Loucy (cell line): ENCODE data around the gene SDK1.

Experiments used
- H2AFZ ChIP-seq: fragments of 200-600 bp; sonication (generic); 2 replicates; pipeline ENCODE4 v1.6.0; 2016; ENCODE audit warnings: antibody characterized with exemption, mild to moderate bottlenecking, low read length, moderate library complexity
- H3F3A ChIP-seq: fragments of 200-600 bp; 2 replicates; pipeline ENCODE4 v1.6.0; 2016; ENCODE audit warnings: antibody characterized with exemption, low read depth, mild to moderate bottlenecking
- H3K27me3 ChIP-seq: fragments of 200-600 bp; sonication (generic); 2 replicates; pipeline ENCODE4 v1.6.1; 2014; ENCODE audit warnings: low read length, mild to moderate bottlenecking; ENCODE audit not compliant: insufficient read depth, poor library complexity, severe bottlenecking
- H3K36me3 ChIP-seq: fragments of 200-600 bp; sonication (generic); 2 replicates; pipeline ENCODE4 v1.6.1; 2016; ENCODE audit warnings: low read length; ENCODE audit not compliant: insufficient read depth
- H3K4me1 ChIP-seq: fragments of 200-600 bp; sonication (generic); 2 replicates; pipeline ENCODE4 v1.5.1; 2014; ENCODE audit warnings: low read length, mild to moderate bottlenecking; ENCODE audit not compliant: insufficient read depth, poor library complexity, severe bottlenecking
- H3K4me2 ChIP-seq: fragments of 200-600 bp; sonication (generic); 2 replicates; pipeline ENCODE4 v1.6.0; 2014; ENCODE audit warnings: antibody characterized with exemption, low read length, low read depth, mild to moderate bottlenecking; ENCODE audit not compliant: poor library complexity, severe bottlenecking
- H3K4me3 ChIP-seq: fragments of 200-600 bp; sonication (generic); 2 replicates; pipeline ENCODE4 v1.5.1; 2014; ENCODE audit warnings: low read length, mild to moderate bottlenecking, mixed read lengths; ENCODE audit not compliant: poor library complexity, severe bottlenecking
- H3K79me2 ChIP-seq: fragments of 200-600 bp; sonication (generic); 2 replicates; pipeline ENCODE4 v1.6.1; 2014; ENCODE audit warnings: low read length; ENCODE audit not compliant: insufficient read depth
- H3K9ac ChIP-seq: fragments of 200-600 bp; sonication (generic); 2 replicates; pipeline ENCODE4 v1.6.0; 2014; ENCODE audit warnings: mild to moderate bottlenecking, low read depth, low read length, moderate library complexity; ENCODE audit not compliant: poor library complexity, severe bottlenecking
- H3K9me2 ChIP-seq: fragments of 200-600 bp; sonication (generic); replicated peaks from 2 replicates; pipeline ENCODE4 v1.6.1; 2016; ENCODE audit warnings: low read depth, low read length, mixed read lengths
- H3K9me3 ChIP-seq: fragments of 200-600 bp; sonication (generic); 2 replicates; pipeline ENCODE4 v1.6.1; 2014; ENCODE audit warnings: mild to moderate bottlenecking, antibody characterized with exemption, low read length, low read depth; ENCODE audit not compliant: insufficient read depth
- H4K20me1 ChIP-seq: fragments of 200-600 bp; sonication (generic); 2 replicates; pipeline ENCODE4 v1.6.0; 2014; ENCODE audit warnings: antibody characterized with exemption, low read length, mild to moderate bottlenecking; ENCODE audit not compliant: insufficient read depth, poor library complexity, severe bottlenecking
- EZH2phosphoT487 ChIP-seq: fragments of 200-600 bp; IDR thresholded peaks from 2 replicates; pipeline ENCODE4 v1.6.1; 2018; ENCODE audit warnings: antibody characterized with exemption, mild to moderate bottlenecking, moderate library complexity, borderline replicate concordance
- TF ChIP-seq, protein P1 (sequence below): fragments of 200-600 bp; sonication (generic); conservative IDR thresholded peaks from 2 replicates; pipeline ENCODE4 v1.5.1; 2014; ENCODE audit warnings: mild to moderate bottlenecking, antibody characterized with exemption, low read length

The SDK1 gene

GRCh38 chr7:3455806-3456595 is 154.9 kb downstream of the SDK1 start:
- Histone ChIP-seq H4K20me1 (no peaks in the 10 kb centered on the region), H3K79me2 (no peaks in the 10 kb centered on the region), H3K27me3 (no peaks in the 10 kb centered on the region), H3K9me3 (no peaks in the 10 kb centered on the region), H3K4me1 (peaks cover 2% of the 10 kb centered on the region), H3F3A (no peaks in the 10 kb centered on the region), H3K9ac (no peak overlapping the region), H3K4me2 (no peak overlapping the region), H3K9me2 (no peaks in the 10 kb centered on the region), H3K4me3 (no peak overlapping the region), H2AFZ (no peak overlapping the region), H3K36me3 (no peaks in the 10 kb centered on the region)
- TF ChIP-seq, protein P1, sequence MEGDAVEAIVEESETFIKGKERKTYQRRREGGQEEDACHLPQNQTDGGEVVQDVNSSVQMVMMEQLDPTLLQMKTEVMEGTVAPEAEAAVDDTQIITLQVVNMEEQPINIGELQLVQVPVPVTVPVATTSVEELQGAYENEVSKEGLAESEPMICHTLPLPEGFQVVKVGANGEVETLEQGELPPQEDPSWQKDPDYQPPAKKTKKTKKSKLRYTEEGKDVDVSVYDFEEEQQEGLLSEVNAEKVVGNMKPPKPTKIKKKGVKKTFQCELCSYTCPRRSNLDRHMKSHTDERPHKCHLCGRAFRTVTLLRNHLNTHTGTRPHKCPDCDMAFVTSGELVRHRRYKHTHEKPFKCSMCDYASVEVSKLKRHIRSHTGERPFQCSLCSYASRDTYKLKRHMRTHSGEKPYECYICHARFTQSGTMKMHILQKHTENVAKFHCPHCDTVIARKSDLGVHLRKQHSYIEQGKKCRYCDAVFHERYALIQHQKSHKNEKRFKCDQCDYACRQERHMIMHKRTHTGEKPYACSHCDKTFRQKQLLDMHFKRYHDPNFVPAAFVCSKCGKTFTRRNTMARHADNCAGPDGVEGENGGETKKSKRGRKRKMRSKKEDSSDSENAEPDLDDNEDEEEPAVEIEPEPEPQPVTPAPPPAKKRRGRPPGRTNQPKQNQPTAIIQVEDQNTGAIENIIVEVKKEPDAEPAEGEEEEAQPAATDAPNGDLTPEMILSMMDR: no peak
- no peak for TF ChIP-seq EZH2phosphoT487

DNA sequence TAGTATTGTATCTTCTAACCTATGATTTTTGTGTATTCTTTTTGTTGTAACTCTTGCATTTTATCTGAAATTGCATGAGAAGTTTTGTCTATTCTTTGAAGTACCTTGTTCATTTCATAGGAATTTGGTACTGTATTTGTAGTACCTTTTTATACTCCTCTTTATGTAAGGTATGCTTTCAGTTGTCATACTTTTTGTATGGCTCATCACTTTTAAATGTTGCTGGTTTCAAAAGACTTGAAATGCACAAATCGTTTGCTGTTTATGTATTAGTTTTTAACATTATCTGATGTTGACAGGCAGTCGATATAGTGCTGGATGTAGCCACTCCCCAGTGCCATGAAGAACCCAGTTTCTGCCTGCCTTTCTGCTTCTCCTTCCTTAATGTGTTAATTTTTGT is 158.1 kb downstream of the SDK1 start:
- Histone ChIP-seq H3K27me3 (no peaks in the 10 kb centered on the region), H3K79me2 (no peaks in the 10 kb centered on the region), H3K9me2 (no peaks in the 10 kb centered on the region), H3K4me1 (peaks cover 16% of the 10 kb centered on the region), H3K4me2 (no peak overlapping the region), H2AFZ (no peak overlapping the region), H3F3A (no peaks in the 10 kb centered on the region), H3K9ac (no peak overlapping the region), H3K36me3 (no peaks in the 10 kb centered on the region), H3K9me3 (no peaks in the 10 kb centered on the region), H4K20me1 (no peaks in the 10 kb centered on the region), H3K4me3 (no peak overlapping the region)
- TF ChIP-seq, protein P1: no peak
- TF ChIP-seq EZH2phosphoT487: no peak

DNA sequence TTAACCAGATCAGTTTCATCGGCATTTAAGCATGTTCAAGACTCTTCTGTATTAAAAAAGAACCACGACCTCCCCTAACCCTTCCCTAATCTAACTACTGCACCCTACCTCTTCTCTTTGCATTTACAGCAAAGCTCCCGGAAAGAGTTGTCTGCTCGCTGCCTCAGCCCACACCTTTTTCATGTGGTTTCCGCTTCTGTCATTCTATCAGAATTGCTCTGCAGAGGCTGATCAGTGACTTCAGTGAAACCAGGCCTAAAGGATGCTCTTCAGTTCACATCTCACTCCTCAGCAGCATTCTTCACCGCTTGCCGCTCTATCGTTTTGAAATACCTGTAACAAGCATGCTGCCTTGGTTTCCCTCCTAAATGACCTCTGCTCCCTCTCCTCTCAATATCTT is 160.9 kb downstream of the SDK1 start:
- no peaks in the 10 kb centered on the region for H3K27me3 ChIP-seq
- peak overlapping the region; percentile 40; the same call in 1 of the 2 replicates for H2AFZ ChIP-seq
- H3K9me2 ChIP-seq: no peaks in the 10 kb centered on the region
- no peaks in the 10 kb centered on the region for H3F3A ChIP-seq
- no peak for TF ChIP-seq EZH2phosphoT487
- TF ChIP-seq, protein P1: 0 out of 2 replicates have a peak, but pooled peaks have one; percentile 16
- H3K4me1 ChIP-seq: peaks cover 16% of the 10 kb centered on the region
- no peaks in the 10 kb centered on the region for H3K36me3 ChIP-seq
- peak overlapping the region; percentile 36 for H3K4me3 ChIP-seq
- no peaks in the 10 kb centered on the region for H3K9me3 ChIP-seq
- no peaks in the 10 kb centered on the region for H3K79me2 ChIP-seq
- peak overlapping the region; percentile 60 for H3K4me2 ChIP-seq
- H3K9ac ChIP-seq: no peak overlapping the region
- no peaks in the 10 kb centered on the region for H4K20me1 ChIP-seq
